Activated CD8-positive, alpha-beta memory T cell treated with anti-CD3 and anti-CD28 coated beads for 1 hour (primary cell): Measurements from ENCODE around the gene MGA.
A peak's percentile ranks its signal among the peaks of the same experiment; 100 is the strongest.
"Not testable (repeated sequence)": the region's sequence is repeated elsewhere in the genome, so short reads cannot be mapped to it uniquely, and the experiment has no call there.

Experiments used
- DNase-seq, 2 donors: peaks; one replicate each; pipeline ENCODE4 v3.0.0-alpha.2; 2020; ENCODE audit warnings: low read depth in 1 of 2; ENCODE audit errors: extremely low read depth in 1 of 2

Gene MGA

GRCh38 chr15:41703120-41703519 lies 42.9 kb downstream of the MGA start:
- no peak for DNase-seq

DNA sequence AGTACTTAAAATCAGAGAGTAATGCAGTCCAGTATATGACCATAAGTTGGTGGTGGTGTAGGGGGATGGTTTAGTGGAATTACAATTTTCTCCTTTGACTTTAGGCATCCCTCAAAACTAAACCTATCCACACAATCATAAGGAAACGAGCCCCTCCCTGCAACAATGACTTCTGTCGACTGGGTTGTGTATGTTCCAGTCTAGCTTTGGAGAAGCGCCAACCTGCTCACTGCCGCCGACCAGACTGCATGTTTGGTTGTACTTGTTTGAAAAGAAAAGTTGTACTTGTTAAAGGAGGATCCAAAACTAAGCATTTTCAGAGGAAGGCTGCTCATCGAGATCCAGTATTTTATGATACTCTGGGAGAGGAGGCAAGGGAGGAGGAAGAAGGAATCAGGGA lies 52.8 kb downstream of the MGA start:
- DNase-seq = no peak

GRCh38 chr15:41714291-41714690 lies 54.1 kb downstream of the MGA start:
- DNase-seq = no peak

DNA sequence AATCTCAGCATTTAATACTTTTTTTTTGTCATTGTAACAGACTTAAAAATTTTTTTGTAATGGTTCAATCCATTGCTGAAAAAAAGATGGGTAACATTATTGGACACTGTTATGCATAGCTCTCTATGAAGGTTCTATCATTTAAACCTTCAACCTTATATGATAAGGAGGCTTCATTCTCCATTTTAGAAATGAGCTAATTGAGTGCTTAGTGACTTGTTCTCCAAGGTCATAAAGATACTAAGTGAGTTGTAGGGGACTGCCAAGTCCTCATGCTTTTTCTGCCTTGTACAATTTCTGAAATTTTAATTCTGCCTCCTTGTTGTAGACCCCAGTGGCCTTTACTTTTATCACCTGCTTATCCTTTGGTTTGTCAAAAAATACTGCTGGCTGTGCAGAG lies 56.7 kb downstream of the MGA start:
- no peak for DNase-seq

GRCh38 chr15:41727143-41727542 lies 66.9 kb downstream of the MGA start:
- DNase-seq = no peak

GRCh38 chr15:41728061-41728460 lies 67.9 kb downstream of the MGA start:
- DNase-seq = not testable (repeated sequence)

- DNase-seq = no peak
Observed at GRCh38 chr15:41730543-41730942, 70.3 kb downstream of the MGA start.

DNA sequence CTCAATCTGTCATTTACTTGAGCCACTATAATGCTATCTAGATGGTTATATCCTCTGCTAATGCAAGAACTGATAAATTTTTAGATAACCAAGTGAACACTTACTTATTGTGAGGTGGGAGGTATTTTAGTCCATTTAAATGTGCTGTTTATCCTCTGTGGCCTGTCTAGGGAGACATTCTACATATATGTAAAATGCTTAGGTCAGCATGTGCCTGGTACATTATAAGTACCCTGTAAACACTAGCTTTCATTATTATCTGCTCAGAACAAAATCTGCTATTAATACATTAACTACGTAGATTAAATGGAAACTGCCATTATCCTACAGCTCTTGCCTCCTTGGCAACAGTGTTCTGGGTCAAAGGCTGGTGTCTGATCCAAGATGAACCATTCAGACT lies 72.3 kb downstream of the MGA start:
- DNase-seq = no peak

DNA sequence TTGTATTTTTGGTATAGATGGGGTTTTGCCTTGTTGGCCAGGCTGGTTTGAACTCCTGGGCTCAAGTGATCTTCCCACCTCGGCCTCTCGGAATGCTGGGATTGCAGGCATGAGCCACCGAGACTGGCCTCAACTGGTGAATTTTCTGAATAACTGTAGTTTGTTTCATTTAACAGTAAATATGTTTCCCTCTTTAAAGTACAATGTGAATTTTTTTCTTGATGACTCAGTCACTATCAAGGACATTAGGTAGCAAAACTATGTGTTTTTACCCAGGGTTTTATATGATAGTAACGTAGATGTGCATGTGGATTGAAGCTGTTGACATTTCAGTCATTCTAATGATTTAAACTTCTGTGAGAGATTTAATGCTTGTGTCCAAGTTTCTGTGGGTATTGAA lies 73.9 kb downstream of the MGA start:
- no peak for DNase-seq

DNA sequence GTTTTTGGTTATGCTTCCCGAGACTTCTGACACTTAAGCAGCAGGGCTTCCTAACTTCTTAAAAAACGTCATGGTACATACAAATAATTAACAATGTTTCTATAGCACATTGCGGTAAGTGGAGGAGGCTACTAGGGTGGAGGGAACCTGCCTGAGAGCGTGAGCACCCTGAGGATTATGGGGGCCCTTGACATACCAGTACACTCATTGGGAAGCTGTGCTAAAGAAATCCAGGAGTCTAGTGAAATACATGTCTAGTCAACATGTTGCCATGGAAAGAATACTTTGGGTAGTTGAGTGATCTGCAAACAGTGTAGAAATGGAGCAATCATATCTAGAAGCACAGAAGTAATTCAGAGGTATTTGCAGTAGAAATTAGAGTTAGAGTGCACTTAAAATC lies 74.8 kb downstream of the MGA start:
- no peak for DNase-seq

DNA sequence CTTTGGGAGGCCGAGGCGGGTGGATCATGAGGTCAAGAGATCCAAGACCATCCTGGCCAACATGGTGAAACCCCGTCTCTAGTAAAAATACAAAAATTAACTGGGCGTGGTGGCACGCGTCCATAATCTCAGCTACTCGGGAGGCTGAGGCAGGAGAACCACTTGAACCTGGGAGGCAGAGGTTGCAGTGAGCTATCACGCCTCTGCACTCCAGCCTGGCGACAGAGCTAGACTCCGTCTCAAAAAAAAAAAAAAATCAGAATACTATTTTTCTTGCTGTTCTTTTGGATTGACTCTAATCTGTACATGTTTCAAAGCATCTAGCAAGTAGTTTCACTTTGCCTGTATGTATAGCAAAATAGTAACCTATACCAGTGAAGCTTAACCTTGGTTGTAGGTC lies 75.3 kb downstream of the MGA start:
- DNase-seq = not testable (repeated sequence)

GRCh38 chr15:41746802-41747201 lies 86.6 kb downstream of the MGA start:
- no peak for DNase-seq

DNA sequence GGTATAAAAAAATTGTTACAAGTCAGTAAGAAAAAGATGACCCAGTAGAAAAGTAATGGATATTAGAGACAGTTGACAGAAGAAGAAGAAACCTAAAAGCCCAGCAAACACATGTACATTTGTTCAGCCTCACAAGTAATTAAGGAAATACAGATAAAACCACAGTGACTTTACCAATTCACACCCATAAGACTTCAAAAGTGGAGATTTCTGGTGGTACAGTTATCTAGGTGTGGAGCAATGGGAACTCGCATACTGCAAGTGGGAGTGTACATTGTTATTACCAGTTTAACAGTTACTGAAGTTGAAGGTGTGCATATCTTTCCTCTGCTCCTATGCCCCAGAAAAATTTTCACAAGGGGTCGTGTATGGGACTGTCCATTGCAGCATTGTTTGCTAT lies 96.0 kb downstream of the MGA start:
- DNase-seq = no peak

DNA sequence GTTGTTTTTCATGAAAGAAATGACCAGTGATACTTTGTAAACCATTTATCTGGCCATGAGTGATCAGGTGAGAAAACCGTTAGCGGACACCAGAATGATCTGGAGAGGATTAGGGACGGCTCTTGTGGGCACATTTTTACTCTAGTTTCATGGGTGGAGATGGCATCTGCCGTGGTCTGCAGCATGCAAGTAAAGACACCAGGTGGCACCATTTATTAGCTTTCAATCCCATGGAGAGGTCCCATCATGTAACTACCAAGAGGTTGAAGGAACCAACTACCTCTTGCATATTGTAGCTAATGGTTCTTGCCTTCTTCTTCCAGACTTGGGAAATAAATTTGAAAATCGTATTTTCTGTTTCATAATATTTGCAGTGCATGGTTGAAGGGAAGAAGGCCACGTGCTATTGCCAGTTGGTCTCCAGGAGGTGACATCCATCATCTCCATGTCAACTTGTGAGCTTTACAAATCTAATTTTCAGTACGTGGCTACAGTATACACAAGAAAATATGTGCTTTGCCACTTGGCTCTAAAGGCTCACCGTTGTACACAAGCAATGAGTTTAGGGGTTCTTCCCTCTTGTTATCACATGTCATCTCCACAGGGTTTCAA lies 112.6 kb downstream of the MGA start:
- DNase-seq = peak in 1 of 2 donors; percentile 22

- no peak for DNase-seq
Observed at GRCh38 chr15:41773332-41773728, 113.1 kb downstream of the MGA start.

DNA sequence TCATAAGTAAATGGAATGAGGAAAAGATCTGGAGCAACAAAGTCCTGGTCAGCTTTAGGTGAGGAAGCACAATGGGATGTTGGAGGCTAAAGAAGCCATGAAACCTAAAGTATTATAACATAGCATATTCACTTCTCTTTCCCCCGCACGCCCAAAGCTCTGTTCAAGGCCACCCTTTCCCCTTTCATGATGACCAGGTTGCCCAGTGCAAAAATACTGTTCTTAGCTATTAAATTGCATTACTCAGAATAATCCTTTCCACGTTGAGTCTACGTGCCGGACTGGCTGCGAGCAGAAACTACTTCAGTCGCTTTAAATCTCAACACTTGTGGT lies 113.5 kb downstream of the MGA start:
- no peak for DNase-seq

DNA sequence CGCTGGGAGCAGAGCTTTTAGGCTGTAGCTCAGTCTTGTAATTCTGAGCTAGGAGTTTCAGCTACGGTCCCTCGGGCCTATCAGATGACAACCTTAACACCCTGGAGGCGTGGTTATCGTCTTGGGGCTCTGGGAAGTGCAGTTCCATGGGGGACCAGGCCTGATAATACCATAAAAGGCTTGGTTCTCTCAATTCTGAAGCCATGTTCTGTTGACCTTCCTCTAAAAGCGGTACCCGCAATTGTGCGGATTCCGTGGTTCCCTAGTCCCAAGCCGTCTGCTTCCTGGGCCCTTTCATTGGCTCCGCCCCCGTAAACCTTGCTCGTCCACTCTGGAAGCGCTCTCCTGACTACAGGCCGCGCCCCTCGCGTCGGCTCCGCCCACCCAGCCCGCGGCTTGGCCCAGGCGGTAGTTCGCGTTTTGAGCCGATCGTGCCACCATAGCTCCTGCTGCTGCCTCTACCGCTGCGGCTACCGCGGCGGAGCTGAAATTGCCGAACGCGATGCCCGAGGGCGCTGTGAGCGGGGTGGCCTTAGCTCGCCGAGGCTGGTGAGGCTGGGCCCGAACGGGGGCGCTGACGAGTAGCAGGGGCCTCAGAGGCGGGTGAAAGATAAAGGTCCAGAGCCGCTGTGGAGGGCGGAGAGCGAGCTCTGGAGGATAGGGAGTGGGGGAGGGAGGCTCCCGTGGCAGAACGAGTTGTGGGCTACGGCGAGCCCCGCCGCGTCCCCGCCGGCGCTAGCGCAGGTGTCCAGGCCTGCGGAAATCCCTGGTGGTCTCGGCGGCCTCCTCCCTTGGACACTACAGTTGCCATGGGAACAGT lies 114.1 kb downstream of the MGA start, which contains the start of gene MAPKBP1:
Gene MAPKBP1 (plus strand): TSS at position 423 of the 820 bp plus-strand sequence. CDS start 792 bp downstream, outside the sequence.
- peak; percentile 91 to 94 for DNase-seq

DNA sequence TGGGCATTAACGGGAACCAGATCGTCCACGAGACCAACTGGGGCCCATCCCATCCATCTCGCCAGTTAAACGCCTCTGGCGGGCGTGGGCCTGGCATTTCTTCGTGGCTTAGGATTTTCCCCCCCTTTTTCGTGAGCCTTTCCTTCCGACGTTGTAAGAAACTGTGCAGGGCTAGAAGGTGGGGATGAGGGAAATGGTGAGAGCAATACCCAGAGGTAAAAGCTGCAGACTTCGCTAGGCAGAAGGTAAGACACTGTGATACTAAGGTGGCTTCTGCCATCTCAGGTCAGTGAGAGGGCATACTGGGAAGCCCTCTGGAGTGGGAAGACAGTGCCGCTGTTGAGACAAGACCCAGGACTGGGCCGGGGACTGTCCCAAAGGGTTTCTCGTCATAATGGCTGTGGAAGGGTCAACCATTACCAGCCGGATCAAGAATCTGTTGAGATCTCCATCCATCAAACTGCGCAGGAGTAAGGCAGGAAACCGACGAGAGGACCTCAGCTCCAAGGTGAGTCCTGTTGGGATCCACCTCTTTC lies 114.7 kb downstream of the MGA start:
- DNase-seq = no peak

DNA sequence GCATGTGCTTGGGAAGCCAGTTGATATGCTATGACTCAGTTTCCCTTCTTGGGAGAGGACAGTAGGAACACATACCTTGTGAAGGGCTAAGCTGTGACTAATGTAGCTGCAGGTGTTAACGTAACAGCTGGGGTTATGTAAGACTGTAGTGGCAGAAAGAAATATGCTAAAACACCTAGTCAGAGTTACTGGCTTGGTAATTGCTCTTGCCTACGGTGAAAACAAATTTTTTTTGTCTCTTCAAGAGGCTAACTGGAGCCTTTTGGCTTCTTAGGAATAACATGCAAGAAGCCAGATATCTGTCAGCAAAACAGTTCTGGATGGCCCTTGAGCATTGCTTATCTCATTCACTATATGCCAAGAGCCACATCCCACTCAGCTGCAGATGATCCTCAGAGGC lies 115.4 kb downstream of the MGA start:
- no peak for DNase-seq

- no peak for DNase-seq
Observed at GRCh38 chr15:41777421-41777973, 117.3 kb downstream of the MGA start.

DNA sequence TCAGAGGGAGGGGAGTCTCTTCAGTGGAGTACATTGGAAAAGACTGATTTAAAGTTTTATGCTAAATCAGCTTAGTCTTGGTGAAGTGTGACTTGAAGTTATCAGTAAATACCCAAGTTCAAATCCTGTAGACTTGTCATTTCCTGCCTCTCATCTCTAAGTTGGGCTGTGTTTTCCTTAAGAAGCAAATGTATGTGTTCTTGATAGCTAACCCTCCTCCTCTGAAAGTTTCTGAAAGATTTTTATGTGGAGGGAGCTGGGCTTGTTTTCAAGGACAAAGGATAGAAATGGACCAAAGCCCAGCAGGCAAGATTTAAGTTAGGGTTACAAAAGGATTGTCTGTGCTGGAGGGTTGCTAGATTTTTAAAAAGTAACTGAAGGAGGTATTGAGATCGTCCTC lies 118.3 kb downstream of the MGA start:
- DNase-seq = no peak

- DNase-seq = no peak
Observed at GRCh38 chr15:41779662-41780157, 119.5 kb downstream of the MGA start.
